HCT116 (cell line): ENCODE data around the gene TMEM140. TPM values are rescaled to one million over a fixed set of nuclear protein-coding genes. Genes with fewer than 3 reads are reported as not detected.

Source experiments
- ATAC-seq: fragments of 200-7000 bp; cut with Tn5 transposase; 2 replicates; pipeline ENCODE4 v1.9.1; 2020; ENCODE audit warnings: mild to moderate bottlenecking, moderate library complexity
- BruUV-seq: library from RNA; stranded (reverse); fragments of 400-500 nt; replicated peaks from 2 replicates; lab custom pipeline; 2021; lab: Mats Ljungman, UMichigan
- CTCF ChIA-PET: fragments of 300-600 bp; sonication (Branson Sonifier 250); formaldehyde crosslinking; loops from one replicate; lab custom pipeline; 2021; ENCODE audit warnings: antibody characterized with exemption; lab: Charles Lee
- POLR2A ChIA-PET: fragments of 300-600, 350-600 bp; sonication (Branson Sonifier 250); formaldehyde crosslinking; loops from one replicate; lab custom pipeline; 2021; ENCODE audit warnings: antibody characterized with exemption; lab: Charles Lee
- RAD21 ChIA-PET, 2 experiments: fragments of 300-600 bp; sonication (Branson Sonifier 250); formaldehyde crosslinking; loops; one replicate each; lab custom pipeline; 2023; ENCODE audit warnings: low total read pairs in 2 of 2; ENCODE audit not compliant: uncharacterized antibody in 2 of 2, unreplicated experiment in 2 of 2, low non-redundant PET in 1 of 2; lab: Charles Lee
- DNase-seq: peaks from one replicate; pipeline ENCODE4 v3.0.0-alpha.2; 2010; ENCODE audit warnings: low read depth, low spot score
- H2AFZ ChIP-seq: fragments of 200-600 bp; shearing (Covaris generic), sonication (generic); 2 replicates; pipeline ENCODE4 v1.6.1; 2017; ENCODE audit warnings: low read depth, mixed run types, mixed read lengths, antibody characterized with exemption, low read length; ENCODE audit not compliant: poor library complexity, severe bottlenecking
- H3K27ac ChIP-seq: 2 replicates; pipeline ENCODE4 v1.5.1; 2012; ENCODE audit warnings: low read depth, low read length
- H3K27me3 ChIP-seq: fragments of 200-600 bp; sonication (generic); 2 replicates; pipeline ENCODE4 v1.6.1; 2016; ENCODE audit warnings: mixed run types, low read length, mixed read lengths; ENCODE audit not compliant: insufficient read depth
- H3K36me3 ChIP-seq, 2 experiments: fragments of 200-500 bp in 1 of 2; fragments of 200-600 bp in 1 of 2; sonication (Bioruptor generic) in 1 of 2; sonication (generic) in 1 of 2; 2 replicates each; pipeline versions ENCODE4 v1.5.1 to v1.6.1; 2014 to 2016; ENCODE audit warnings: low read length in 2 of 2, inconsistent platforms in 1 of 2, mixed read lengths in 1 of 2, mixed run types in 1 of 2; ENCODE audit not compliant: insufficient read depth in 2 of 2, control insufficient read depth in 1 of 2
- H3K4me1 ChIP-seq, 2 experiments: fragments of 200-600 bp in 1 of 2; sonication (generic) in 1 of 2; 2 replicates each; pipeline versions ENCODE4 v1.5.1 to v1.6.1; 2012 to 2017; ENCODE audit warnings: low read length in 2 of 2, inconsistent platforms in 1 of 2, mild to moderate bottlenecking in 1 of 2, mixed read lengths in 1 of 2, mixed run types in 1 of 2, moderate library complexity in 1 of 2; ENCODE audit not compliant: insufficient read depth in 2 of 2, control insufficient read depth in 1 of 2
- H3K4me2 ChIP-seq: fragments of 200-600 bp; sonication (generic); 2 replicates; pipeline ENCODE4 v1.6.1; 2017; ENCODE audit warnings: mixed run types, low read length, mixed read lengths
- H3K4me3 ChIP-seq, 2 experiments: fragments of 200-600 bp in 1 of 2; sonication (generic) in 1 of 2; replicated peaks in 1 of 2; 2 replicates each; pipeline ENCODE4 v1.5.1; 2011 to 2016; ENCODE audit warnings: low read length in 2 of 2, control low read depth in 1 of 2, low read depth in 1 of 2, mild to moderate bottlenecking in 1 of 2, mixed read lengths in 1 of 2, mixed run types in 1 of 2
- H3K79me2 ChIP-seq: fragments of 200-600 bp; sonication (generic); 2 replicates; pipeline ENCODE4 v1.6.1; 2017; ENCODE audit warnings: mild to moderate bottlenecking, mixed run types, low read length, moderate library complexity, mixed read lengths; ENCODE audit not compliant: insufficient read depth
- H3K9ac ChIP-seq: fragments of 200-600 bp; sonication (generic); 2 replicates; pipeline ENCODE4 v1.6.1; 2016; ENCODE audit warnings: low read length, mixed read lengths
- H3K9me2 ChIP-seq: fragments of 200-600 bp; sonication (generic), shearing (Covaris generic); 2 replicates; pipeline ENCODE4 v1.6.1; 2017; ENCODE audit warnings: mixed run types, mild to moderate bottlenecking, moderate library complexity; ENCODE audit not compliant: insufficient read depth
- H3K9me3 ChIP-seq, 2 experiments: fragments of 200-500 bp in 1 of 2; fragments of 200-600 bp in 1 of 2; sonication (Bioruptor generic) in 1 of 2; sonication (generic) in 1 of 2; 2 replicates each; pipeline ENCODE4 v1.6.1; 2014 to 2017; ENCODE audit warnings: low read length in 2 of 2, mixed read lengths in 2 of 2, inconsistent platforms in 1 of 2, low read depth in 1 of 2, mild to moderate bottlenecking in 1 of 2, mixed run types in 1 of 2, moderate library complexity in 1 of 2; ENCODE audit not compliant: control insufficient read depth in 1 of 2, insufficient read depth in 1 of 2
- H4K20me1 ChIP-seq: fragments of 200-600 bp; sonication (generic), shearing (Covaris generic); 2 replicates; pipeline ENCODE4 v1.6.1; 2017; ENCODE audit warnings: mixed run types, mild to moderate bottlenecking, moderate library complexity; ENCODE audit not compliant: insufficient read depth
- ATF3 ChIP-seq: IDR thresholded peaks from 2 replicates; pipeline ENCODE4 v1.6.1; 2012
- CBX3 ChIP-seq: IDR thresholded peaks from 2 replicates; pipeline ENCODE4 v1.6.1; 2012; ENCODE audit warnings: low read depth
- CTCF ChIP-seq, 3 experiments: fragments of 200-600 bp in 1 of 3; sonication (generic) in 1 of 3; IDR thresholded peaks in 2 of 3; conservative IDR thresholded peaks in 1 of 3; 2 replicates each; pipeline ENCODE4 v1.5.1; 2012 to 2017; ENCODE audit warnings: low read depth in 2 of 3, low read length in 2 of 3, antibody characterized with exemption in 1 of 3, borderline replicate concordance in 1 of 3, control low read depth in 1 of 3, mild to moderate bottlenecking in 1 of 3, mixed read lengths in 1 of 3, mixed run types in 1 of 3, moderate library complexity in 1 of 3; ENCODE audit not compliant: insufficient read depth in 1 of 3
- EGR1 ChIP-seq: IDR thresholded peaks from 2 replicates; pipeline ENCODE4 v1.6.1; 2012; ENCODE audit warnings: low read depth
- ELF1 ChIP-seq: IDR thresholded peaks from 2 replicates; pipeline ENCODE4 v1.6.1; 2012; ENCODE audit warnings: low read depth, borderline replicate concordance
- EZH2phosphoT487 ChIP-seq: fragments of 200-600 bp; IDR thresholded peaks from 2 replicates; pipeline ENCODE4 v1.6.1; 2018; ENCODE audit warnings: antibody characterized with exemption, borderline replicate concordance
- FOSL1 ChIP-seq: IDR thresholded peaks from 2 replicates; pipeline ENCODE4 v1.6.1; 2012; ENCODE audit warnings: low read depth
- JUND ChIP-seq: IDR thresholded peaks from 2 replicates; pipeline ENCODE4 v1.6.1; 2012
- MAX ChIP-seq: IDR thresholded peaks from 2 replicates; pipeline ENCODE4 v1.6.1; 2012
- RAD21 ChIP-seq: IDR thresholded peaks from 2 replicates; pipeline ENCODE4 v1.6.1; 2012; ENCODE audit warnings: low read depth, mild to moderate bottlenecking
- REST ChIP-seq: IDR thresholded peaks from 2 replicates; pipeline ENCODE4 v1.6.1; 2012; ENCODE audit warnings: low read depth
- SIN3A ChIP-seq: IDR thresholded peaks from 2 replicates; pipeline ENCODE4 v1.6.1; 2012; ENCODE audit warnings: low read depth
- SP1 ChIP-seq: IDR thresholded peaks from 2 replicates; pipeline ENCODE4 v1.6.1; 2012; ENCODE audit warnings: low read depth
- TCF7L2 ChIP-seq: IDR thresholded peaks from 2 replicates; pipeline ENCODE4 v1.7.0; 2011; ENCODE audit warnings: borderline replicate concordance, inconsistent platforms; ENCODE audit not compliant: insufficient read depth, insufficient read length; ENCODE audit errors: extremely low read depth
- ZFX ChIP-seq: fragments of 450-650 bp; IDR thresholded peaks from 2 replicates; pipeline ENCODE4 v1.6.1; 2017
- ZNF274 ChIP-seq: fragments of 200-500 bp; sonication (Bioruptor generic); IDR thresholded peaks from 2 replicates; pipeline ENCODE4 v1.6.1; 2014; ENCODE audit warnings: mild to moderate bottlenecking, low read depth, low read length, inconsistent platforms
- intact Hi-C: fragments of 100-400 bp; cut with micrococcal nuclease; formaldehyde crosslinking; loops from 2 replicates; pipeline ENCODE4 v1.10.0; 2022
- total RNA-seq: library from RNA; stranded (reverse); gene quantifications from one replicate; pipeline ENCODE4 v1.2.1, GENCODE V29; 2021; ENCODE audit not compliant: unreplicated experiment

TMEM140 gene
- total RNA-seq, 1 experiment from 2014 or later, result not detected

- no peaks in the 10 kb centered on the region for H3K9me2 ChIP-seq
- TF ChIP-seq MAX (no peak), ZFX (no peak), EZH2phosphoT487 (no peak), JUND (no peak), TCF7L2 (no peak)
- RAD21 ChIA-PET, result no interaction called here
- DNase-seq, result no peak
- CTCF ChIA-PET, result no interaction called here
- H3K79me2 ChIP-seq, result no peaks in the 10 kb centered on the region
- POLR2A ChIA-PET, result no interaction called here
- ATAC-seq, result no peak
- no peak overlapping the region for H3K4me2 ChIP-seq
- H3K4me1 ChIP-seq, result no peaks in the 10 kb centered on the region
- intact Hi-C loops, result no loop called here
- no peaks in the 10 kb centered on the region for H4K20me1 ChIP-seq
- no peak overlapping the region for H2AFZ ChIP-seq
- H3K9me3 ChIP-seq, result no peaks in the 10 kb centered on the region
- no peaks in the 10 kb centered on the region for H3K36me3 ChIP-seq
- H3K27ac ChIP-seq, result no peak overlapping the region
- H3K27me3 ChIP-seq, result no peaks in the 10 kb centered on the region
- H3K4me3 ChIP-seq, result no peak overlapping the region
- H3K9ac ChIP-seq, result no peak overlapping the region
- no TSS peak for BruUV-seq
These were observed 47.0 kb upstream of the TMEM140 start for GRCh38 chr7:135100856-135101255.

GRCh38 chr7:135102372-135102771 is 45.5 kb upstream of the TMEM140 start:
- intact Hi-C loops, result no loop called here
- DNase-seq (no peak), ATAC-seq (no peak)
- no peaks in the 10 kb centered on the region for H3K79me2 ChIP-seq
- POLR2A ChIA-PET, result no interaction called here
- H3K4me1 ChIP-seq, result no peaks in the 10 kb centered on the region
- RAD21 ChIA-PET, result no interaction called here
- H3K4me3 ChIP-seq, result no peak overlapping the region
- H3K36me3 ChIP-seq, result no peaks in the 10 kb centered on the region
- no peak overlapping the region for H2AFZ ChIP-seq
- no peak overlapping the region for H3K4me2 ChIP-seq
- H3K27me3 ChIP-seq, result no peaks in the 10 kb centered on the region
- H3K27ac ChIP-seq, result no peak overlapping the region
- H4K20me1 ChIP-seq, result no peaks in the 10 kb centered on the region
- CTCF ChIA-PET, result no interaction called here
- H3K9me3 ChIP-seq, result no peaks in the 10 kb centered on the region
- H3K9me2 ChIP-seq, result no peaks in the 10 kb centered on the region
- no peak overlapping the region for H3K9ac ChIP-seq
- BruUV-seq, result no TSS peak
- TF ChIP-seq ZNF274 (no peak), REST (no peak), SP1 (no peak), ZFX (no peak), ELF1 (no peak), CTCF (IDR thresholded peaks at IDR 0.05 in 2 of 3, conservative IDR thresholded peaks at IDR 0.05 in 1 of 3; ENCODE audit: borderline replicate concordance in 1 of 3, insufficient read depth in 1 of 3, low read depth in 2 of 3, low read length in 2 of 3) (no peak), ATF3 (no peak), CBX3 (no peak), EGR1 (no peak), TCF7L2 (no peak), JUND (no peak), FOSL1 (no peak), RAD21 (no peak), MAX (no peak), SIN3A (no peak), EZH2phosphoT487 (no peak)
